HG03280 (cell line): Measurements from ENCODE around the gene NCL.

Experiments
- ATAC-seq: cut with Tn5 transposase; IDR thresholded peaks from one replicate; pipeline ENCODE4 v1.9.1; 2021; ENCODE audit warnings: mild to moderate bottlenecking, moderate library complexity; ENCODE audit not compliant: unreplicated experiment

The NCL gene

GRCh38 chr2:231463698-231464575 lies at the start of gene NCL:
TSS of gene NCL (minus strand) at chr2:231464484. CDS start at chr2:231464353, 131 bp downstream.
- ATAC-seq, result peak; percentile 89

GRCh38 chr2:231513746-231514224 lies 49.5 kb upstream of the NCL start:
- ATAC-seq, result no peak

- no peak for ATAC-seq
Measured at GRCh38 chr2:231512222-231512621, 47.9 kb upstream of the NCL start.

- no peak for ATAC-seq
Measured at GRCh38 chr2:231503766-231504165, 39.5 kb upstream of the NCL start.

- ATAC-seq, result no peak
Measured at GRCh38 chr2:231502596-231502995, 38.3 kb upstream of the NCL start.

GRCh38 chr2:231497651-231498050 lies 33.4 kb upstream of the NCL start:
- no peak for ATAC-seq

- ATAC-seq, result no peak
Measured at GRCh38 chr2:231494669-231495068, 30.4 kb upstream of the NCL start.

GRCh38 chr2:231490801-231491200 lies 26.5 kb upstream of the NCL start:
- ATAC-seq, result no peak

GRCh38 chr2:231489990-231490389 lies 25.7 kb upstream of the NCL start:
- ATAC-seq, result no peak

- no peak for ATAC-seq
Measured at GRCh38 chr2:231488331-231488730, 24.0 kb upstream of the NCL start.

GRCh38 chr2:231486851-231487596 lies 22.7 kb upstream of the NCL start:
- ATAC-seq, result no peak

GRCh38 chr2:231483398-231484329 lies 19.4 kb upstream of the NCL start:
- ATAC-seq, result peak; percentile 38

- ATAC-seq, result peak; percentile 64
Measured at GRCh38 chr2:231482806-231483391, 18.6 kb upstream of the NCL start.

GRCh38 chr2:231480781-231481180 lies 16.5 kb upstream of the NCL start:
- ATAC-seq, result no peak

- ATAC-seq, result no peak
Measured at GRCh38 chr2:231479455-231479854, 15.2 kb upstream of the NCL start.

- ATAC-seq, result no peak
Measured at GRCh38 chr2:231476920-231477319, 12.6 kb upstream of the NCL start.

GRCh38 chr2:231475965-231476364 lies 11.7 kb upstream of the NCL start:
- no peak for ATAC-seq

- no peak for ATAC-seq
Measured at GRCh38 chr2:231472816-231473215, 8.5 kb upstream of the NCL start.

GRCh38 chr2:231470246-231470900 lies 6.1 kb upstream of the NCL start:
- ATAC-seq, result no peak

- ATAC-seq, result no peak
Measured at GRCh38 chr2:231469583-231469950, 5.3 kb upstream of the NCL start.
